Panc1 (cell line): ENCODE data around the gene MLKL. TPM values are rescaled to one million over a fixed set of nuclear protein-coding genes. Genes with fewer than 3 reads are reported as not detected.

ENCODE experiments used
- ATAC-seq: fragments of 200-7000 bp; cut with Tn5 transposase; 2 replicates; pipeline ENCODE4 v1.9.1; 2020; ENCODE audit warnings: mild to moderate bottlenecking, moderate library complexity
- BruUV-seq: library from RNA; stranded (reverse); fragments of 400-500 nt; replicated peaks from 2 replicates; lab custom pipeline; 2021; lab: Mats Ljungman, UMichigan
- CTCF ChIA-PET: fragments of 300-600 bp; sonication (Branson Sonifier 250); formaldehyde crosslinking; loops from one replicate; lab custom pipeline; 2022; ENCODE audit warnings: antibody characterized with exemption; lab: Charles Lee
- POLR2A ChIA-PET: fragments of 300-600 bp; sonication (Branson Sonifier 250); formaldehyde crosslinking; loops from one replicate; lab custom pipeline; 2022; ENCODE audit warnings: antibody characterized with exemption; lab: Charles Lee
- DNase-seq: peaks from one replicate; pipeline ENCODE4 v3.0.0-alpha.2; 2010; ENCODE audit warnings: low read depth, low spot score
- H3K27ac ChIP-seq: 2 replicates; pipeline ENCODE4 v1.5.1; 2011; ENCODE audit warnings: mild to moderate bottlenecking, low read length, inconsistent platforms
- H3K27me3 ChIP-seq: fragments of 200-500 bp; sonication (Bioruptor generic); 2 replicates; pipeline ENCODE4 v1.6.0; 2014; ENCODE audit warnings: low read length, inconsistent platforms; ENCODE audit not compliant: control insufficient read depth, insufficient read depth
- H3K36me3 ChIP-seq: fragments of 200-500 bp; sonication (Bioruptor generic); 2 replicates; pipeline ENCODE4 v1.5.1; 2014; ENCODE audit warnings: inconsistent platforms, mild to moderate bottlenecking, low read length, moderate library complexity; ENCODE audit not compliant: control insufficient read depth, insufficient read depth
- H3K4me1 ChIP-seq: 2 replicates; pipeline ENCODE4 v1.5.1; 2011; ENCODE audit warnings: inconsistent platforms, mild to moderate bottlenecking, low read length, moderate library complexity; ENCODE audit not compliant: control insufficient read depth, insufficient read depth
- H3K4me3 ChIP-seq, 2 experiments: 2 replicates each; pipeline ENCODE4 v1.5.1; 2011 to 2012; ENCODE audit warnings: low read depth in 2 of 2, low read length in 2 of 2, mild to moderate bottlenecking in 2 of 2, inconsistent platforms in 1 of 2, moderate library complexity in 1 of 2
- H3K9me3 ChIP-seq: fragments of 200-500 bp; sonication (Bioruptor generic); 2 replicates; pipeline ENCODE4 v1.5.1; 2014; ENCODE audit warnings: low read depth, mild to moderate bottlenecking, inconsistent platforms, low read length, moderate library complexity; ENCODE audit not compliant: control insufficient read depth, insufficient read depth
- POLR2AphosphoS5 ChIP-seq: IDR thresholded peaks from 2 replicates; pipeline ENCODE4 v1.6.1; 2012; ENCODE audit warnings: mild to moderate bottlenecking, low read depth, low read length, moderate library complexity
- REST ChIP-seq, 2 experiments: IDR thresholded peaks; 2 replicates each; pipeline ENCODE4 v1.6.1; 2011 to 2012; ENCODE audit warnings: low read depth in 2 of 2, control low read depth in 1 of 2, low read length in 1 of 2, mild to moderate bottlenecking in 1 of 2, moderate library complexity in 1 of 2; ENCODE audit not compliant: insufficient read depth in 1 of 2
- SIN3A ChIP-seq: IDR thresholded peaks from 2 replicates; pipeline ENCODE4 v1.6.1; 2012; ENCODE audit warnings: low read depth, mild to moderate bottlenecking, low read length, moderate library complexity, borderline replicate concordance; ENCODE audit not compliant: insufficient read depth
- TCF7L2 ChIP-seq: IDR thresholded peaks from 2 replicates; pipeline ENCODE4 v1.6.1; 2011; ENCODE audit warnings: mild to moderate bottlenecking, low read depth, low read length, inconsistent platforms
- in situ Hi-C: cut with HindIII; loops from 2 replicates; pipeline ENCODE4 v1.10.0; 2016; ENCODE audit warnings: low sequenced_read_pairs, low pct_unique_long_range_greater_than_20kb
- intact Hi-C: fragments of 100-400 bp; cut with micrococcal nuclease; formaldehyde crosslinking; loops from one replicate; pipeline ENCODE4 v1.10.0; 2022; ENCODE audit not compliant: unreplicated experiment
- total RNA-seq: library from RNA; stranded (reverse); gene quantifications from one replicate; pipeline ENCODE4 v1.2.1, GENCODE V29; 2021; ENCODE audit not compliant: unreplicated experiment
- TF ChIP-seq, protein P1 (sequence below): fragments of 450-650 bp; IDR thresholded peaks from 2 replicates; pipeline ENCODE4 v1.5.1; 2017; ENCODE audit warnings: mild to moderate bottlenecking

Gene MLKL
- total RNA-seq, 1 experiment from 2014 or later, result 4.8 TPM

DNA sequence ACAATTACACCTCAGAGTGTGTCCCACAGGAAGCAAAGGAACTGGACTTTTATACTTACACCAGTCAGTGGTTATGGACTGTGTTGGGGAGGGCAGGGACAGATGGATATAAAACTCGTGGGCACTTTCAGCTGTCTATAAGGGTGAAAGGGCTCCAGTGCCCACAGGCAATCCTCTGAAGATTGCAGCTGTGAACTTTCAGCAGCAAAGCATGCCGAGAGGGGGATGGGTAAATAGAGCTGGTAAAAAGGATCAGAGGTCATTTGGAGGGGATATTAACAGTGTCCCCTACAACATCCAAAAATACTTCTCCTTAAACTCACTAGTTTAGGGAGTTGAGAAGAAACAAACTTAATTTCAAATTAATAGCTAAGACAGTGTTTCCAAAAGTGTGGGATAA is 20.7 kb downstream of the MLKL start:
- H3K4me1 ChIP-seq, result no peaks in the 10 kb centered on the region; the same call in 1 of the 2 replicates
- ChIA-PET CTCF (interaction anchor here (0.6 kb wide), 1 partner anchor 49 kb away, joined by 5 read pairs; no protein-coding TSS in a partner anchor), POLR2A (no interaction called here)
- intact Hi-C loops (no loop called here), in situ Hi-C loops (no loop called here)
- DNase-seq (no peak), ATAC-seq (no peak)
- H3K27me3 ChIP-seq, result no peaks in the 10 kb centered on the region
- H3K27ac ChIP-seq, result no peak overlapping the region
- H3K4me3 ChIP-seq, result no peak overlapping the region
- TF ChIP-seq POLR2AphosphoS5, result no peak
- TF ChIP-seq REST (IDR thresholded peaks at IDR 0.05; ENCODE audit: insufficient read depth in 1 of 2, low read depth in 2 of 2, low read length in 1 of 2), result no peak
- no peak for TF ChIP-seq TCF7L2
- TF ChIP-seq SIN3A, result no peak
- TF ChIP-seq, protein P1, sequence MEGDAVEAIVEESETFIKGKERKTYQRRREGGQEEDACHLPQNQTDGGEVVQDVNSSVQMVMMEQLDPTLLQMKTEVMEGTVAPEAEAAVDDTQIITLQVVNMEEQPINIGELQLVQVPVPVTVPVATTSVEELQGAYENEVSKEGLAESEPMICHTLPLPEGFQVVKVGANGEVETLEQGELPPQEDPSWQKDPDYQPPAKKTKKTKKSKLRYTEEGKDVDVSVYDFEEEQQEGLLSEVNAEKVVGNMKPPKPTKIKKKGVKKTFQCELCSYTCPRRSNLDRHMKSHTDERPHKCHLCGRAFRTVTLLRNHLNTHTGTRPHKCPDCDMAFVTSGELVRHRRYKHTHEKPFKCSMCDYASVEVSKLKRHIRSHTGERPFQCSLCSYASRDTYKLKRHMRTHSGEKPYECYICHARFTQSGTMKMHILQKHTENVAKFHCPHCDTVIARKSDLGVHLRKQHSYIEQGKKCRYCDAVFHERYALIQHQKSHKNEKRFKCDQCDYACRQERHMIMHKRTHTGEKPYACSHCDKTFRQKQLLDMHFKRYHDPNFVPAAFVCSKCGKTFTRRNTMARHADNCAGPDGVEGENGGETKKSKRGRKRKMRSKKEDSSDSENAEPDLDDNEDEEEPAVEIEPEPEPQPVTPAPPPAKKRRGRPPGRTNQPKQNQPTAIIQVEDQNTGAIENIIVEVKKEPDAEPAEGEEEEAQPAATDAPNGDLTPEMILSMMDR, result no peak
- H3K9me3 ChIP-seq, result no peaks in the 10 kb centered on the region
- no TSS peak for BruUV-seq
- no peaks in the 10 kb centered on the region for H3K36me3 ChIP-seq

DNA sequence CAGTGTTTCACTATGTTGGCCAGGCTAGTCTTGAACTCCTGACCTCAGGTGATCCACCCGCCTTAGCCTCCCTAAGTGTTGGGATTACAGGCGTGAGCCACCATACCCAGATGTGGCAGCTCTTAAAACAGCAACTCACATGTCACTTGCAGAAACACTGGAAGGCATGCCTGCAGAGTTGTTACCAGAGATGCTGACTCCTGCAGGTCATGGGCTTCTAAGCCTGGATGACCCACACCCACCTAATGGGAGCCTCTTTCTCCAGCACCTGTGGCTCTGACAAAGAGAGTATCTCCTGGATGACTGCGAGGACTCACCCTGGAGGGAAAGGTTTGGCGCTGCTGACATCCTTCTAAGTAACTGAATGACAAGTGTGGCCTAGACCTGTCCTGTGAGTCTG is 22.8 kb downstream of the MLKL start:
- TF ChIP-seq, protein P1, result no peak
- TF ChIP-seq TCF7L2 (no peak), REST (IDR thresholded peaks at IDR 0.05; ENCODE audit: insufficient read depth in 1 of 2, low read depth in 2 of 2, low read length in 1 of 2) (no peak), POLR2AphosphoS5 (no peak), SIN3A (no peak)
- in situ Hi-C loops, result no loop called here
- H3K36me3 ChIP-seq, result no peaks in the 10 kb centered on the region
- intact Hi-C loops, result no loop called here
- no peak overlapping the region for H3K4me3 ChIP-seq
- POLR2A ChIA-PET, result no interaction called here
- no peaks in the 10 kb centered on the region; the same call in 1 of the 2 replicates for H3K4me1 ChIP-seq
- BruUV-seq, result no TSS peak
- ATAC-seq (no peak), DNase-seq (no peak)
- no peak overlapping the region for H3K27ac ChIP-seq
- CTCF ChIA-PET, result no interaction called here
- no peaks in the 10 kb centered on the region for H3K27me3 ChIP-seq
- no peaks in the 10 kb centered on the region for H3K9me3 ChIP-seq
